DND-41 (cell line): ENCODE results near the gene WNT9B.

ENCODE experiments used
- ATAC-seq: fragments of 200-7000 bp; cut with Tn5 transposase; 3 replicates; pipeline ENCODE4 v1.9.1; 2021; ENCODE audit warnings: low read depth; ENCODE audit not compliant: insufficient read depth
- DNase-seq: peaks from one replicate; pipeline ENCODE4 v3.0.0-alpha.2; 2020
- H2AFZ ChIP-seq: 2 replicates; pipeline ENCODE4 v1.6.0; 2012; ENCODE audit warnings: low read depth, low read length
- H3K27ac ChIP-seq: 2 replicates; pipeline ENCODE4 v1.5.1; 2012; ENCODE audit warnings: low read length, inconsistent platforms
- H3K27me3 ChIP-seq: fragments of 200-600 bp; sonication (generic); 2 replicates; pipeline ENCODE4 v1.6.0; 2012; ENCODE audit warnings: low read length, mild to moderate bottlenecking, inconsistent platforms; ENCODE audit not compliant: insufficient read depth, poor library complexity
- H3K36me3 ChIP-seq: 2 replicates; pipeline ENCODE4 v1.5.1; 2012; ENCODE audit warnings: low read length, inconsistent platforms; ENCODE audit not compliant: insufficient read depth
- H3K4me1 ChIP-seq: 2 replicates; pipeline ENCODE4 v1.5.1; 2012; ENCODE audit warnings: mild to moderate bottlenecking, low read length; ENCODE audit not compliant: insufficient read depth
- H3K4me2 ChIP-seq: 2 replicates; pipeline ENCODE4 v1.6.0; 2012; ENCODE audit warnings: mild to moderate bottlenecking, moderate library complexity, low read length, inconsistent platforms; ENCODE audit not compliant: insufficient read depth
- H3K4me3 ChIP-seq, 2 experiments: fragments of 200-600 bp in 1 of 2; shearing (Covaris generic) in 1 of 2; 2 replicates each; pipeline ENCODE4 v1.5.1; 2012 to 2016; ENCODE audit warnings: inconsistent platforms in 2 of 2, low read length in 2 of 2, mild to moderate bottlenecking in 2 of 2, low read depth in 1 of 2, moderate library complexity in 1 of 2
- H3K79me2 ChIP-seq: 2 replicates; pipeline ENCODE4 v1.6.0; 2012; ENCODE audit warnings: low read length, inconsistent platforms; ENCODE audit not compliant: insufficient read depth
- H3K9ac ChIP-seq: 2 replicates; pipeline ENCODE4 v1.6.0; 2012; ENCODE audit warnings: low read depth, mild to moderate bottlenecking, inconsistent platforms, low read length, moderate library complexity
- H3K9me3 ChIP-seq: 2 replicates; pipeline ENCODE4 v1.5.1; 2012; ENCODE audit warnings: low read length, moderate library complexity, mild to moderate bottlenecking, inconsistent platforms; ENCODE audit not compliant: insufficient read depth, severe bottlenecking
- H4K20me1 ChIP-seq: 2 replicates; pipeline ENCODE4 v1.6.0; 2012; ENCODE audit warnings: low read length; ENCODE audit not compliant: insufficient read depth
- CTCF ChIP-seq: IDR thresholded peaks from 2 replicates; pipeline ENCODE4 v1.5.1; 2012; ENCODE audit warnings: borderline replicate concordance, low read length, moderate library complexity, mild to moderate bottlenecking; ENCODE audit not compliant: poor library complexity, severe bottlenecking; ENCODE audit errors: extremely low read depth
- EZH2 ChIP-seq: IDR thresholded peaks from 3 replicates; pipeline ENCODE4 v1.6.1; 2012; ENCODE audit warnings: borderline replicate concordance, low read depth, mild to moderate bottlenecking, moderate library complexity, low read length, inconsistent platforms; ENCODE audit not compliant: severe bottlenecking

The WNT9B gene

GRCh38 chr17:46925185-46925868, 73.9 kb downstream of the WNT9B start:
- Histone ChIP-seq H3K4me1 (peaks cover 45% of the 10 kb centered on the region), H3K4me3 (no peak overlapping the region), H3K27me3 (no peaks in the 10 kb centered on the region), H3K9ac (no peak overlapping the region), H2AFZ (no peak overlapping the region), H4K20me1 (peaks cover 37% of the 10 kb centered on the region), H3K79me2 (peaks cover 72% of the 10 kb centered on the region), H3K36me3 (peaks cover 14% of the 10 kb centered on the region), H3K9me3 (no peaks in the 10 kb centered on the region), H3K4me2 (peak overlapping the region; percentile 74), H3K27ac (no peak overlapping the region)
- no peak for TF ChIP-seq EZH2
- TF ChIP-seq CTCF, result no peak
- ATAC-seq (no peak), DNase-seq (no peak)

- H3K9ac ChIP-seq, result no peak overlapping the region
- no peak overlapping the region for H3K27ac ChIP-seq
- peaks cover 45% of the 10 kb centered on the region for H3K36me3 ChIP-seq
- H3K4me1 ChIP-seq, result peaks cover 42% of the 10 kb centered on the region
- peaks cover 34% of the 10 kb centered on the region for H4K20me1 ChIP-seq
- no peak for TF ChIP-seq EZH2
- TF ChIP-seq CTCF, result no peak
- H3K27me3 ChIP-seq, result no peaks in the 10 kb centered on the region
- H2AFZ ChIP-seq, result no peak overlapping the region
- peaks cover 64% of the 10 kb centered on the region for H3K79me2 ChIP-seq
- no peak overlapping the region for H3K4me3 ChIP-seq
- ATAC-seq, result no peak
- no peak overlapping the region for H3K4me2 ChIP-seq
- H3K9me3 ChIP-seq, result no peaks in the 10 kb centered on the region
- no peak for DNase-seq
These were observed 77.3 kb downstream of the WNT9B start for GRCh38 chr17:46928467-46929261.

GRCh38 chr17:46929413-46929812, 78.0 kb downstream of the WNT9B start:
- TF ChIP-seq EZH2 (no peak), CTCF (no peak)
- peaks cover 34% of the 10 kb centered on the region for H4K20me1 ChIP-seq
- H3K4me3 ChIP-seq, result no peak overlapping the region
- H3K4me2 ChIP-seq, result no peak overlapping the region
- H3K36me3 ChIP-seq, result peaks cover 52% of the 10 kb centered on the region
- H3K79me2 ChIP-seq, result peaks cover 57% of the 10 kb centered on the region
- H3K4me1 ChIP-seq, result peaks cover 34% of the 10 kb centered on the region
- no peak overlapping the region for H2AFZ ChIP-seq
- ATAC-seq, result no peak
- no peak overlapping the region for H3K9ac ChIP-seq
- no peaks in the 10 kb centered on the region for H3K9me3 ChIP-seq
- no peaks in the 10 kb centered on the region for H3K27me3 ChIP-seq
- no peak overlapping the region for H3K27ac ChIP-seq
- DNase-seq, result no peak
